GM21423 (cell line): ENCODE data around the gene NACC1.

ENCODE experiments used
- ATAC-seq: cut with Tn5 transposase; IDR thresholded peaks from one replicate; pipeline ENCODE4 v1.9.1; 2021; ENCODE audit warnings: mild to moderate bottlenecking, moderate library complexity; ENCODE audit not compliant: unreplicated experiment

NACC1 gene

GRCh38 chr19:13118424-13119193 lies 545 bp downstream of the NACC1 start:
- peak; percentile 9 for ATAC-seq

GRCh38 chr19:13119627-13120026 lies 1.6 kb downstream of the NACC1 start:
- ATAC-seq, result no peak

- ATAC-seq, result no peak
Measured at GRCh38 chr19:13120031-13120430, 2.0 kb downstream of the NACC1 start.

GRCh38 chr19:13120817-13121216 lies 2.8 kb downstream of the NACC1 start:
- ATAC-seq, result no peak

GRCh38 chr19:13121551-13122274 lies 3.6 kb downstream of the NACC1 start:
- ATAC-seq, result no peak

- no peak for ATAC-seq
Measured at GRCh38 chr19:13122275-13122878, 4.3 kb downstream of the NACC1 start.

GRCh38 chr19:13122980-13123957 lies 5.2 kb downstream of the NACC1 start:
- no peak for ATAC-seq

- ATAC-seq, result no peak
Measured at GRCh38 chr19:13127051-13127450, 9.0 kb downstream of the NACC1 start.

GRCh38 chr19:13127811-13128575 lies 9.9 kb downstream of the NACC1 start:
- ATAC-seq, result no peak

GRCh38 chr19:13128583-13128982 lies 10.5 kb downstream of the NACC1 start:
- no peak for ATAC-seq

GRCh38 chr19:13129384-13129783 lies 11.3 kb downstream of the NACC1 start:
- no peak for ATAC-seq

- no peak for ATAC-seq
Measured at GRCh38 chr19:13130886-13131490, 12.9 kb downstream of the NACC1 start.

GRCh38 chr19:13132471-13133180 lies 14.6 kb downstream of the NACC1 start:
- ATAC-seq, result no peak

- no peak for ATAC-seq
Measured at GRCh38 chr19:13133241-13133870, 15.3 kb downstream of the NACC1 start.

GRCh38 chr19:13134626-13135025 lies 16.6 kb downstream of the NACC1 start:
- no peak for ATAC-seq

- no peak for ATAC-seq
Measured at GRCh38 chr19:13135068-13136062, 17.3 kb downstream of the NACC1 start.

- ATAC-seq, result no peak
Measured at GRCh38 chr19:13137290-13137794, 19.3 kb downstream of the NACC1 start.
